Right renal cortex interstitium (tissue), 3 donors: ENCODE measurements around the gene KLHL11. TPM values are rescaled to one million over a fixed set of nuclear protein-coding genes. Genes with fewer than 3 reads are reported as not detected.

ENCODE experiments used
- DNase-seq, 3 donors: peaks; one replicate each; pipeline ENCODE4 v3.0.0-alpha.2; 2013; ENCODE audit warnings: low read depth in 3 of 3, low spot score in 2 of 3
- polyA plus RNA-seq, 3 donors: library from polyadenylated mRNA; unstranded; fragments of 120-200 nt; gene quantifications; one replicate each; pipeline ENCODE4 v1.2.1, GENCODE V29; 2013; ENCODE audit not compliant: insufficient read length in 3 of 3

The KLHL11 gene
- polyA plus RNA-seq, 3 donors = 8.2 to 10.5 (median 9.5) TPM

GRCh38 chr17:41811549-41812380, 53.5 kb downstream of the KLHL11 start, which contains the start of gene P3H4:
P3H4 (minus strand) TSS chr17:41811949; CDS start chr17:41811915, 34 bp downstream.
- DNase-seq = no peak

- no peak for DNase-seq
Measured at GRCh38 chr17:41810659-41811548, 54.3 kb downstream of the KLHL11 start.

GRCh38 chr17:41806685-41807445, 58.4 kb downstream of the KLHL11 start:
- DNase-seq = no peak

Other genes with a start within 250 kb of the KLHL11 start
- gene KRT17, start 240.8 kb downstream of the KLHL11 start, polyA plus RNA-seq = 1 to 10 TPM in 2 of 3 donors, under 1 TPM in 1; 0.98 to 1.6 (median 1.2) TPM
- 100 to 1,000 TPM; 766 to 777 (median 774) TPM for gene EIF1, start 176.5 kb downstream of the KLHL11 start, polyA plus RNA-seq
- gene GAST, start 153.1 kb downstream of the KLHL11 start, polyA plus RNA-seq = not detected
- 1 to 10 TPM in 1 of 3 donors, under 1 TPM in 2; 0.69 to 1.1 (median 0.98) TPM for gene HAP1, start 130.8 kb downstream of the KLHL11 start, polyA plus RNA-seq
- gene JUP, start 78.7 kb downstream of the KLHL11 start, polyA plus RNA-seq = 100 to 1,000 TPM; 170 to 196 (median 178) TPM
- gene P3H4, start 53.5 kb downstream of the KLHL11 start, polyA plus RNA-seq = 10 to 100 TPM; 32.8 to 40.6 (median 39.3) TPM
- gene FKBP10, start 52.4 kb downstream of the KLHL11 start, polyA plus RNA-seq = 100 to 1,000 TPM; 123 to 139 (median 125) TPM
- 100 to 1,000 TPM in 2 of 3 donors, 10 to 100 TPM in 1; 99.0 to 122 (median 108) TPM for gene NT5C3B, start 29.2 kb downstream of the KLHL11 start, polyA plus RNA-seq
- under 1 TPM; 0.17 to 0.28 (median 0.24) TPM for gene KLHL10, start 27.6 kb downstream of the KLHL11 start, polyA plus RNA-seq
- gene ACLY, start 53.5 kb upstream of the KLHL11 start, polyA plus RNA-seq = 10 to 100 TPM; 80.8 to 94.8 (median 86.0) TPM
- 1 to 10 TPM; 5.5 to 6.9 (median 6.5) TPM for gene ODAD4, start 65.2 kb upstream of the KLHL11 start, polyA plus RNA-seq
- gene CNP, start 101.4 kb upstream of the KLHL11 start, polyA plus RNA-seq = 10 to 100 TPM; 58.1 to 62.3 (median 60.6) TPM
- gene DNAJC7, start 152.0 kb upstream of the KLHL11 start, polyA plus RNA-seq = 100 to 1,000 TPM; 150 to 173 (median 163) TPM
- 10 to 100 TPM; 42.9 to 49.9 (median 49.0) TPM for gene NKIRAS2, start 154.7 kb upstream of the KLHL11 start, polyA plus RNA-seq
- gene C17orf113, start 185.2 kb upstream of the KLHL11 start, polyA plus RNA-seq = 1 to 10 TPM; 3.1 to 3.2 (median 3.2) TPM
- 1 to 10 TPM; 4.5 to 7.8 (median 6.1) TPM for gene ZNF385C, start 233.1 kb upstream of the KLHL11 start, polyA plus RNA-seq
- 1 to 10 TPM; 6.9 to 8.6 (median 7.4) TPM for gene DHX58, start 247.3 kb upstream of the KLHL11 start, polyA plus RNA-seq